ENCODE data around the gene C9orf78. TPM values are rescaled to one million over a fixed set of nuclear protein-coding genes. Genes with fewer than 3 reads are reported as not detected.

C9orf78 gene
- total RNA-seq, 1 experiment from 2014 or later: 37.5 TPM

DNA sequence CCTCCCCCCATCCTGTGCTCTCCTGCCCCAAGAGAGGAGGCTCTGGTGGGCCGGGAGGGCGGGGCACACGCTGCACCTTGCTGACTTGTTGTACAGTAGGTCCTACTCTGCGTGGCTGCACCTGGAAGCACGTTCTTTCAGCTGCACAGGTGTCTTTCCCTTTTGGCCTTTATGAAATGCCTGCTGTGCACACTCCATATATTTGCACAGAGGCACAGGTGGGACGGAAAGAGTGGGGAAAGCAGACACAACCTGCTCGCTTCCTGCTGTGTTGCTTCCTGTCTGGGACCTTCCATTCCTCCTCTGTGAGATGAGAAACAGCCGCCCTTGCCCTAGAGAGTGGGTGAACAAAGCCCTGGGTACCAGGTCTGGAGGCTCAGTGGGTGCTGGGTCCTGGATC is 5.0 kb upstream of the C9orf78 start:
- H4K20me1 ChIP-seq (ENCODE audit: control insufficient read depth, insufficient read depth, insufficient read length): no peaks in the 10 kb centered on the region
- H2BK20ac ChIP-seq (ENCODE audit: low read depth, low read length, poor library complexity, severe bottlenecking): no peak overlapping the region
- peak overlapping the region in 1 of 3 experiments; percentile 72; a peak in 1 of 7 replicates for H3K27ac Mint-ChIP-seq
- no peaks in the 10 kb centered on the region; the same call in 1 of the 2 replicates for H3K27me3 Mint-ChIP-seq (ENCODE audit: low read depth)
- H3K79me2 ChIP-seq (ENCODE audit: insufficient read depth, low read length): no peaks in the 10 kb centered on the region
- no peak overlapping the region for H3K4me2 ChIP-seq (ENCODE audit: insufficient read depth, insufficient read length, low read length)
- H2BK12ac ChIP-seq (ENCODE audit: insufficient read length, low read depth, low read length): no peak overlapping the region
- DNase-seq: no peak
- no peak overlapping the region for H2BK15ac ChIP-seq (ENCODE audit: low read depth, low read length)
- TF ChIP-seq, protein P1, sequence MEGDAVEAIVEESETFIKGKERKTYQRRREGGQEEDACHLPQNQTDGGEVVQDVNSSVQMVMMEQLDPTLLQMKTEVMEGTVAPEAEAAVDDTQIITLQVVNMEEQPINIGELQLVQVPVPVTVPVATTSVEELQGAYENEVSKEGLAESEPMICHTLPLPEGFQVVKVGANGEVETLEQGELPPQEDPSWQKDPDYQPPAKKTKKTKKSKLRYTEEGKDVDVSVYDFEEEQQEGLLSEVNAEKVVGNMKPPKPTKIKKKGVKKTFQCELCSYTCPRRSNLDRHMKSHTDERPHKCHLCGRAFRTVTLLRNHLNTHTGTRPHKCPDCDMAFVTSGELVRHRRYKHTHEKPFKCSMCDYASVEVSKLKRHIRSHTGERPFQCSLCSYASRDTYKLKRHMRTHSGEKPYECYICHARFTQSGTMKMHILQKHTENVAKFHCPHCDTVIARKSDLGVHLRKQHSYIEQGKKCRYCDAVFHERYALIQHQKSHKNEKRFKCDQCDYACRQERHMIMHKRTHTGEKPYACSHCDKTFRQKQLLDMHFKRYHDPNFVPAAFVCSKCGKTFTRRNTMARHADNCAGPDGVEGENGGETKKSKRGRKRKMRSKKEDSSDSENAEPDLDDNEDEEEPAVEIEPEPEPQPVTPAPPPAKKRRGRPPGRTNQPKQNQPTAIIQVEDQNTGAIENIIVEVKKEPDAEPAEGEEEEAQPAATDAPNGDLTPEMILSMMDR (conservative IDR thresholded peaks at IDR 0.05): no peak
- no peak overlapping the region for H3K9ac ChIP-seq (ENCODE audit: extremely low read depth, insufficient read length, low read length)
- H3K4me3 Mint-ChIP-seq: no peak overlapping the region
- no peak overlapping the region; the same call in 1 of the 2 replicates for H3K14ac ChIP-seq (ENCODE audit: insufficient read depth, low read length)
- no peak overlapping the region for H3K18ac ChIP-seq (ENCODE audit: insufficient read length, low read depth, low read length)
- H4K8ac ChIP-seq (replicated peaks; ENCODE audit: insufficient read length, low read depth, low read length): no peak overlapping the region
- H4K91ac ChIP-seq (ENCODE audit: insufficient read length, low read depth, low read length): no peak overlapping the region
- H3K9me3 Mint-ChIP-seq: no peaks in the 10 kb centered on the region; a peak in 1 of 5 replicates
- H3K27me3 ChIP-seq (ENCODE audit: insufficient read depth, low read length): no peaks in the 10 kb centered on the region
- peaks cover 0 to 2% (median under 1%) of the 10 kb centered on the region in 3 experiments; a peak in 3 of 7 replicates for H3K36me3 Mint-ChIP-seq (ENCODE audit: insufficient read depth in 1 of 3, low read depth in 3 of 3)
- no peak overlapping the region for H3T11ph ChIP-seq (ENCODE audit: low read length)
- no peak overlapping the region for H3K23ac ChIP-seq (ENCODE audit: insufficient read length, low read depth, low read length)
- H2AFZ ChIP-seq (ENCODE audit: low read length): no peak overlapping the region
- peaks cover 6% of the 10 kb centered on the region; the same call in 1 of the 2 replicates for H3K4me1 ChIP-seq (ENCODE audit: insufficient read depth, low read length)
- H3K9me3 ChIP-seq (ENCODE audit: control insufficient read depth, low read depth, low read length): no peaks in the 10 kb centered on the region
- no peak overlapping the region for H4K5ac ChIP-seq (ENCODE audit: insufficient read length, low read depth, low read length)
- H3K4me1 Mint-ChIP-seq: peaks cover 41 to 50% of the 10 kb centered on the region in 2 experiments
- H3K79me1 ChIP-seq (ENCODE audit: insufficient read depth, low read depth, low read length, poor library complexity, severe bottlenecking): no peaks in the 10 kb centered on the region
- no CpG with 5 or more reads among the region's 8 CpGs for WGBS (ENCODE audit: extremely low coverage, insufficient read length, low lambda C conversion rate)
- H2BK5ac ChIP-seq (ENCODE audit: insufficient read length, low read length): no peak overlapping the region
- peaks cover 5% of the 10 kb centered on the region for H3K23me2 ChIP-seq (ENCODE audit: insufficient read length, low read depth, low read length, poor library complexity, severe bottlenecking)
- H3K56ac ChIP-seq (ENCODE audit: insufficient read length, low read depth, low read length): no peak overlapping the region
- H3K4ac ChIP-seq (ENCODE audit: low read depth, low read length): no peak overlapping the region
- no peak overlapping the region for H2AK5ac ChIP-seq (ENCODE audit: insufficient read length, low read length)
- no peak overlapping the region for H3K27ac ChIP-seq (ENCODE audit: insufficient read length, low read depth, low read length)
- no peak overlapping the region for H2BK120ac ChIP-seq (ENCODE audit: low read depth, low read length, poor library complexity, severe bottlenecking)
